Measurements from ENCODE around the gene GPRC5C.

DNA sequence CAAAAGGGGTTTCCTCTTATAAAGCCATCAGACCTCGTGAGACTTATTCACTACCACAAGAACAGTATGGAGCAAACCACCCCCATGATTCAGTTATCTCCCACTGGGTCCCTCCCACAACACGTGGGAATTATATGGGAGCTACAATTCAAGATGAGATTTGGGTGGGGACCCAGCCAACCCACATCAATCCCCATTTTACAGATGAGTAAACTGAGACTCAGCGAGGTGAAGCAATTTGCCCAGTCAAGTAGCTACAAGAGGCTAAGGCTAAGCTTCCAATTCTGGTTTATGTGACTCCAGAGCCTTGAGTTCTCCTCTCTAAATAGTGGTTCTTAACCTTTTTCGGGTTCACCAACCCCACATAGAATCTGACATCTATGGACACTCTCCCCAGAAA is 43.3 kb downstream of the GPRC5C start:
- TF ChIP-seq, protein P1, sequence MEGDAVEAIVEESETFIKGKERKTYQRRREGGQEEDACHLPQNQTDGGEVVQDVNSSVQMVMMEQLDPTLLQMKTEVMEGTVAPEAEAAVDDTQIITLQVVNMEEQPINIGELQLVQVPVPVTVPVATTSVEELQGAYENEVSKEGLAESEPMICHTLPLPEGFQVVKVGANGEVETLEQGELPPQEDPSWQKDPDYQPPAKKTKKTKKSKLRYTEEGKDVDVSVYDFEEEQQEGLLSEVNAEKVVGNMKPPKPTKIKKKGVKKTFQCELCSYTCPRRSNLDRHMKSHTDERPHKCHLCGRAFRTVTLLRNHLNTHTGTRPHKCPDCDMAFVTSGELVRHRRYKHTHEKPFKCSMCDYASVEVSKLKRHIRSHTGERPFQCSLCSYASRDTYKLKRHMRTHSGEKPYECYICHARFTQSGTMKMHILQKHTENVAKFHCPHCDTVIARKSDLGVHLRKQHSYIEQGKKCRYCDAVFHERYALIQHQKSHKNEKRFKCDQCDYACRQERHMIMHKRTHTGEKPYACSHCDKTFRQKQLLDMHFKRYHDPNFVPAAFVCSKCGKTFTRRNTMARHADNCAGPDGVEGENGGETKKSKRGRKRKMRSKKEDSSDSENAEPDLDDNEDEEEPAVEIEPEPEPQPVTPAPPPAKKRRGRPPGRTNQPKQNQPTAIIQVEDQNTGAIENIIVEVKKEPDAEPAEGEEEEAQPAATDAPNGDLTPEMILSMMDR (IDR thresholded peaks at IDR 0.05 in 2 of 3, conservative IDR thresholded peaks at IDR 0.05 in 1 of 3; ENCODE audit: insufficient read depth in 2 of 3, low read depth in 1 of 3, low read length in 3 of 3) = no peak
- TF ChIP-seq ZNF274 (IDR thresholded peaks at IDR 0.05; ENCODE audit: borderline replicate concordance, low read depth, low read length) (no peak), TAF7 (tag; IDR thresholded peaks at IDR 0.05) (no peak), SOX6 (IDR thresholded peaks at IDR 0.05) (no peak), ZFP30 (CRISPR knock-in tag; IDR thresholded peaks at IDR 0.05; ENCODE audit: borderline replicate concordance) (no peak), IRF2 (CRISPR knock-in tag; IDR thresholded peaks at IDR 0.05) (no peak), MAZ (CRISPR knock-in tag; conservative IDR thresholded peaks at IDR 0.05 in 1 of 2, IDR thresholded peaks at IDR 0.05 in 1 of 2) (no peak), EP300 (IDR thresholded peaks at IDR 0.05; ENCODE audit: low read length) (no peak), HOXB6 (CRISPR knock-in tag; IDR thresholded peaks at IDR 0.05; ENCODE audit: borderline replicate concordance) (no peak), MXI1 (IDR thresholded peaks at IDR 0.05; ENCODE audit: low read depth, low read length) (no peak)
